Esophagus squamous epithelium (tissue), 4 donors: ENCODE measurements around the gene ANKRD52.

Experiments
- CTCF ChIP-seq, 6 experiments: fragments of 450-650 bp in 4 of 6; fragments of 200-600 bp in 2 of 6; sonication (generic) in 2 of 6; IDR thresholded peaks; one replicate each; pipeline ENCODE4 v1.5.1; 2016 to 2019; ENCODE audit warnings: antibody characterized with exemption in 6 of 6, mild to moderate bottlenecking in 4 of 6, moderate library complexity in 4 of 6
- POLR2A ChIP-seq, 4 donors: fragments of 450-650 bp; IDR thresholded peaks; one replicate each; pipeline ENCODE4 v1.6.1; 2017; ENCODE audit warnings: antibody characterized with exemption in 4 of 4, mild to moderate bottlenecking in 4 of 4, moderate library complexity in 3 of 4

GRCh38 chr12:56282030-56282429, 23.8 kb upstream of the ANKRD52 start:
- TF ChIP-seq CTCF (IDR thresholded peaks at IDR 0.05) (no peak), POLR2A (IDR thresholded peaks at IDR 0.05) (no peak)
